Gastrocnemius medialis (tissue), 4 donors: Measurements from ENCODE around the gene TOPORS. TPM values are rescaled to one million over a fixed set of nuclear protein-coding genes. Genes with fewer than 3 reads are reported as not detected.

ENCODE experiments used
- ATAC-seq, 2 donors: fragments of 150-250 bp; one replicate each; pipeline ENCODE4 v1.9.1; 2016
- DNase-seq, 2 donors: peaks; one replicate each; pipeline ENCODE4 v3.0.0-alpha.2; 2019
- H3K27ac ChIP-seq, 4 donors: fragments of 200-600 bp; sonication (generic); 1 replicate in 1 of 4; 2 replicates in 3 of 4; pipeline ENCODE4 v1.5.1; 2016 to 2018; ENCODE audit warnings: mild to moderate bottlenecking in 2 of 4, moderate library complexity in 1 of 4
- H3K27me3 ChIP-seq, 3 donors: fragments of 200-600 bp; sonication (generic) in 2 of 3; 1 replicate in 1 of 3; 2 replicates in 2 of 3; pipeline versions ENCODE4 v1.5.1 to v1.6.0; 2016 to 2019; ENCODE audit warnings: mild to moderate bottlenecking in 1 of 3, moderate library complexity in 1 of 3
- H3K36me3 ChIP-seq, 2 donors: fragments of 200-600 bp; sonication (generic) in 1 of 2; one replicate each; pipeline ENCODE4 v1.5.1; 2017 to 2018
- H3K4me1 ChIP-seq, 2 donors: fragments of 200-600 bp; sonication (generic) in 1 of 2; one replicate each; pipeline ENCODE4 v1.5.1; 2016 to 2017; ENCODE audit warnings: mild to moderate bottlenecking in 2 of 2
- H3K4me3 ChIP-seq, 4 donors: fragments of 200-600 bp; sonication (generic) in 3 of 4; 1 replicate in 1 of 4; 2 replicates in 3 of 4; pipeline ENCODE4 v1.5.1; 2016 to 2019; ENCODE audit warnings: mild to moderate bottlenecking in 2 of 4
- H3K9me3 ChIP-seq, 3 donors: fragments of 200-600 bp; sonication (generic) in 2 of 3; 1 replicate in 1 of 3; 2 replicates in 2 of 3; pipeline ENCODE4 v1.5.1; 2016 to 2019
- CTCF ChIP-seq, 5 experiments: fragments of 450-650 bp in 3 of 5; fragments of 200-600 bp in 2 of 5; sonication (generic) in 2 of 5; IDR thresholded peaks in 4 of 5; conservative IDR thresholded peaks in 1 of 5; 1 replicate in 4 of 5; 2 replicates in 1 of 5; pipeline ENCODE4 v1.5.1; 2016 to 2019; ENCODE audit warnings: antibody characterized with exemption in 5 of 5, mild to moderate bottlenecking in 3 of 5, moderate library complexity in 3 of 5
- POLR2A ChIP-seq, 2 donors: fragments of 450-650 bp; IDR thresholded peaks; one replicate each; pipeline ENCODE4 v1.6.1; 2017; ENCODE audit warnings: antibody characterized with exemption in 2 of 2, mild to moderate bottlenecking in 2 of 2, moderate library complexity in 2 of 2
- in situ Hi-C, 4 donors: fragments of 200-750 bp; cut with MboI; loops; one replicate each; pipeline versions ENCODE4 v1.15.0 to v1.8.0; 2017; ENCODE audit warnings: low sequenced_read_pairs in 4 of 4
- intact Hi-C: fragments of 100-400 bp; cut with DNase I; formaldehyde crosslinking; loops from one replicate; pipeline ENCODE4 v1.15.1; 2023; ENCODE audit warnings: low total_unique reads
- total RNA-seq, 4 donors: library from RNA; depleted of rRNA; stranded (reverse); fragments of >200 nt; gene quantifications; one replicate each; pipeline versions ENCODE4 v1.1.0 to v1.2.3, GENCODE V29; 2016

The TOPORS gene
- total RNA-seq, 4 donors from 2014 or later: 7.7 to 15.2 (median 14.5) TPM

- ATAC-seq (no peak), DNase-seq (no peak)
- no peaks in the 10 kb centered on the region for H3K4me1 ChIP-seq
- in situ Hi-C loops (loop anchor here in 1 of 4 donors (5.0 kb wide), 1 partner anchor 376 kb away; no protein-coding TSS in a partner anchor), intact Hi-C loops (no loop called here)
- no peak for TF ChIP-seq POLR2A (IDR thresholded peaks at IDR 0.05)
- TF ChIP-seq CTCF (IDR thresholded peaks at IDR 0.05 in 4 of 5, conservative IDR thresholded peaks at IDR 0.05 in 1 of 5): no peak
- H3K9me3 ChIP-seq: no peaks in the 10 kb centered on the region
- H3K27me3 ChIP-seq: no peaks in the 10 kb centered on the region
- no peaks in the 10 kb centered on the region for H3K36me3 ChIP-seq
- no peak overlapping the region for H3K27ac ChIP-seq
- no peak overlapping the region for H3K4me3 ChIP-seq
Observed at GRCh38 chr9:32590898-32591297, 38.5 kb upstream of the TOPORS start.

GRCh38 chr9:32590476-32590875 lies 38.1 kb upstream of the TOPORS start:
- Histone ChIP-seq H3K4me3 (no peak overlapping the region), H3K27me3 (no peaks in the 10 kb centered on the region), H3K36me3 (no peaks in the 10 kb centered on the region), H3K27ac (no peak overlapping the region), H3K9me3 (no peaks in the 10 kb centered on the region), H3K4me1 (no peaks in the 10 kb centered on the region)
- intact Hi-C loops: no loop called here
- in situ Hi-C loops: loop anchor here in 1 of 4 donors (5.0 kb wide), 1 partner anchor 377 kb away; no protein-coding TSS in a partner anchor
- ATAC-seq (no peak), DNase-seq (no peak)
- TF ChIP-seq POLR2A (IDR thresholded peaks at IDR 0.05) (no peak), CTCF (IDR thresholded peaks at IDR 0.05 in 4 of 5, conservative IDR thresholded peaks at IDR 0.05 in 1 of 5) (no peak)

DNA sequence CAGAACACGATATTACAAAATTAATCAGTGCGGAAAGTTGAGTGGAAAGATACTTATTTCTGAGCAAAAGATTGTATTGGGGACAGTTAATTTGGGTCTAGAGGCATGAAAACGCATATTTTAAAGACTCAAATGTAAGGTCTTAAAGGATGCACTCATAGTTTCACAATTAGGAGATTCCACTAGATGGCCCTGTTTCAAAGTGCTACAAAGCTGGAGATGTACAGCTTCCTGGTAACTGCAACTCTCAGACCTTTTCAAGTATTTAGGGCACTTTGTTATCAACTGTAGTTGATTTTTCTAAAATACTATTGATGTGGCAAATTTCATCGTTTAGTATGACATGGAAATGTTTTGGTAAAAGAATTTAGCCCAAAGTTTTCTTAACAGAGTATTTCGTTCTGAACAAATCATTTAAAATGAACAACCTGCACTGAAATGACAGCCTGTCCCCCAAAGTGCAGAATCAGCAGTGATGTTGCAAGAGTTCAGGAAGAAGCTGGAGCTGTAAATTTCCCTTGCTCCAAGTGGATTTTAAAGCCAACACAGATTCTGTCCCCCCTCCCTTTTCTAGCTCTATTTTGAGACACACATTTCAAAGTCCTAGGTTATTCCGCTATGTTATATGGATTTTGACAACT lies 36.8 kb upstream of the TOPORS start:
- Histone ChIP-seq H3K9me3 (no peaks in the 10 kb centered on the region), H3K27me3 (no peaks in the 10 kb centered on the region), H3K27ac (no peak overlapping the region), H3K36me3 (no peaks in the 10 kb centered on the region), H3K4me3 (no peak overlapping the region), H3K4me1 (no peaks in the 10 kb centered on the region)
- in situ Hi-C loops: loop anchor here in 1 of 4 donors (10.0 kb wide), 1 partner anchor 386 kb away; no protein-coding TSS in a partner anchor
- ATAC-seq (no peak), DNase-seq (no peak)
- TF ChIP-seq POLR2A (IDR thresholded peaks at IDR 0.05): no peak
- peak in 1 of 5 experiments; percentile 6 for TF ChIP-seq CTCF (IDR thresholded peaks at IDR 0.05 in 4 of 5, conservative IDR thresholded peaks at IDR 0.05 in 1 of 5)
- intact Hi-C loops: loop anchor here (2.0 kb wide), 1 partner anchor 378 kb away; no protein-coding TSS in a partner anchor

DNA sequence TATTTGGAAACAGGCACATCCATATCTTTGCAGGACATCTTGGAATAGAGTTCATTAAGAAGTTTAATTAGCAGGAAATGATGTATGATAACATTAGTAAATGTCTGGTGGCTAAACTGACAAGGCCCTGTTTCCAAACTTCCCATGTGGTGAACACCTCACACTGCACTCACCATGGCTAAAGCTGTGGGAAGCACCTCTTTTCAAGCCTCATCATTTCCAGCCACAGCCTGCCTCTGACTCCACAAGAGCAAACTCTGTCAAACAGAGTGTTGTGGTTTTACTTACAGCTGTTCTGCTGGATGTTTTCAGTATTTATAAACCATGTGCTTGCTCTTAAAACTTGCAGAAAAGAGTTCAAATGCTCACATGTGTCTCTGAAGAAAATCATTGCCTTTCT lies 35.5 kb upstream of the TOPORS start:
- no peaks in the 10 kb centered on the region for H3K9me3 ChIP-seq
- no peaks in the 10 kb centered on the region for H3K4me1 ChIP-seq
- H3K4me3 ChIP-seq: no peak overlapping the region
- ATAC-seq: no peak
- in situ Hi-C loops: loop anchor here in 1 of 4 donors (10.0 kb wide), 1 partner anchor 387 kb away; no protein-coding TSS in a partner anchor
- H3K36me3 ChIP-seq: no peaks in the 10 kb centered on the region
- no peak for TF ChIP-seq CTCF (IDR thresholded peaks at IDR 0.05 in 4 of 5, conservative IDR thresholded peaks at IDR 0.05 in 1 of 5)
- no peak for TF ChIP-seq POLR2A (IDR thresholded peaks at IDR 0.05)
- intact Hi-C loops: loop anchor here (2.0 kb wide), 1 partner anchor 379 kb away; no protein-coding TSS in a partner anchor
- DNase-seq: no peak
- no peak overlapping the region for H3K27ac ChIP-seq
- no peaks in the 10 kb centered on the region for H3K27me3 ChIP-seq
